ENCODE measurements around the gene TEX261.
A peak's percentile ranks its signal among the peaks of the same experiment; 100 is the strongest.
"Not testable (repeated sequence)": the region's sequence is repeated elsewhere in the genome, so short reads cannot be mapped to it uniquely, and the experiment has no call there.

The TEX261 gene

DNA sequence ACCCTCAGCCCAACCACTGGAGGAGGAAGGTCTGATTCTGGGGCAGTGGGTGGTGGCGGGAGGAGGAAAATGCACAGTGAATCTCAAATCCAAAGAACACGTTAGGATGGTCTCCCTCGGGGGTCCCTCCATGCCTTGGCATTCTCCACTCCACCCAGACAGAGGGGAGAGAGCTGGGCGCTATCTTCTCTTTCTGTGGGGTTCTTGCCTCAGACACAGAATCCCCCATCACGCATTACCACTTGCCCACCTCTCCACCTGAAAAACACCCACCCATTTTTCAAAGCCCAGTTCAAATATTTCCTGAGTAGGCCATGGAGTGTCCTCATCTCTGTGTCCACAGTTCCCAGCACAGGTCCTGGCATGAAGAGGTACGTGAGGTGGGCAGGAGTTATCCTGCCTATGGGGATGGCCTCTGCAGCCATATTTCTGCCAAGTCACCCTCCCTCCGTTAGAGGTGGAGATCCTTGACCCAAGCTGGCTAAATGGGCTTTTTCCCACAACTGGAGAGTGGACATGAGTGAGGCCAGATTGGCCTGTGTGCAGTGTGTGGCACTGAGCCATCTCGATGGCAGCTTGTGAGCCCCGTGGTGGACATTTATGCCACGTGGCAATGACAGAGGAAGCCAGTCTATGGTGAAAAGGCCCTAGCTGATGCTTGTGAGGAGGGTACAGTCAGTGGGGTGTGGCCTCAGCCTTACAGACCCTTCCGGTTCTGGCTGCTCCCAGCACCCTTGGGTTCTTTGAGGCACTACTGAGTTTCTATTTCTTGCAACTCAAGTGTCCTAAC lies 9.5 kb upstream of the TEX261 start:
- Mint-ChIP-seq H3K27ac (no peak overlapping the region), H3K9me3 (no peaks in the 10 kb centered on the region), H3K36me3 (no peaks in the 10 kb centered on the region), H3K27me3 (no peaks in the 10 kb centered on the region), H3K4me1 (peaks cover 14% of the 10 kb centered on the region), H3K4me3 (no peak overlapping the region)

GRCh38 chr2:71003396-71003795 lies 8.7 kb upstream of the TEX261 start:
- no peaks in the 10 kb centered on the region for H3K36me3 Mint-ChIP-seq
- H3K27ac Mint-ChIP-seq = no peak overlapping the region
- H3K4me1 Mint-ChIP-seq = peaks cover 14% of the 10 kb centered on the region

DNA sequence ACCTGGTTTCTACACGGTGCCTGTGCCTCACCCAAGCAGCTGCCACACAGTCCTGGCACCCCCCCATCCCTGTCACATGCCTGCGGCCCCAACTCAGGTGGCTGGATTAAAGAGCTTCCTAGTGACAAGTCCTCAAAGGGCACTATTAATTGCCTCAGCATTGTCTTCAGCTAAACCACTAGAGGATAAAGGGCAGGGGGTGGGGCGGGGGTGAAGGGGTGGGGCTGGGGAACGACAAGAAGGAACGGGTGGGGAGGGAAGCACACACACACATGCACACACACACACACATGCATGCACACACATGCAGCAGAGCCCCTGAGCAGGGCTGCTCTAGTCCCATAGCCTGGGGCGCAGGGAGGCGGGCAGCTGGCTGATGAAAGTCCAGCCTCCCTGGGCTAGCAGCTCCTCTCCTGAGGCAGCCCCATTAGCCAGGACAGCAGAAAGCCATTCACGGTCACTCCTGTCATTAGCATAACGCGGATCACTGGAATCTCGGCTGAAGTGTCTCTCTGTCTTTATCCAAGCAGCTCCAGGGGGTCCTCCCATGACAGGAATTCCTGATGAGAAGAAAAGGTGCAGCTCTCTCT lies 7.4 kb upstream of the TEX261 start:
- no peak overlapping the region for H3K4me3 Mint-ChIP-seq
- H3K27ac Mint-ChIP-seq = no peak overlapping the region
- H3K4me1 Mint-ChIP-seq = peaks cover 14% of the 10 kb centered on the region
- no peaks in the 10 kb centered on the region for H3K9me3 Mint-ChIP-seq
- no peaks in the 10 kb centered on the region for H3K27me3 Mint-ChIP-seq
- no peaks in the 10 kb centered on the region for H3K36me3 Mint-ChIP-seq

More at GRCh38 chr2:71003396-71003795, 8.7 kb upstream of the TEX261 start:
- H3K4me3 Mint-ChIP-seq = no peak overlapping the region
- H3K27me3 Mint-ChIP-seq = no peaks in the 10 kb centered on the region
- no peaks in the 10 kb centered on the region for H3K9me3 Mint-ChIP-seq

- no peak overlapping the region for H3K27ac Mint-ChIP-seq
- no peak overlapping the region for H3K4me3 Mint-ChIP-seq
- peaks cover 14% of the 10 kb centered on the region for H3K4me1 Mint-ChIP-seq
- no peaks in the 10 kb centered on the region for H3K9me3 Mint-ChIP-seq
- H3K36me3 Mint-ChIP-seq = no peaks in the 10 kb centered on the region
- H3K27me3 Mint-ChIP-seq = no peaks in the 10 kb centered on the region
Measured at GRCh38 chr2:71001592-71001927, 6.9 kb upstream of the TEX261 start.

- Mint-ChIP-seq H3K4me1 (peaks cover 15% of the 10 kb centered on the region), H3K9me3 (no peaks in the 10 kb centered on the region), H3K27ac (peak overlapping the region; percentile 8), H3K4me3 (peak overlapping the region; percentile 76), H3K36me3 (no peaks in the 10 kb centered on the region), H3K27me3 (no peaks in the 10 kb centered on the region)
Measured at GRCh38 chr2:71000780-71001591, 6.3 kb upstream of the TEX261 start.

DNA sequence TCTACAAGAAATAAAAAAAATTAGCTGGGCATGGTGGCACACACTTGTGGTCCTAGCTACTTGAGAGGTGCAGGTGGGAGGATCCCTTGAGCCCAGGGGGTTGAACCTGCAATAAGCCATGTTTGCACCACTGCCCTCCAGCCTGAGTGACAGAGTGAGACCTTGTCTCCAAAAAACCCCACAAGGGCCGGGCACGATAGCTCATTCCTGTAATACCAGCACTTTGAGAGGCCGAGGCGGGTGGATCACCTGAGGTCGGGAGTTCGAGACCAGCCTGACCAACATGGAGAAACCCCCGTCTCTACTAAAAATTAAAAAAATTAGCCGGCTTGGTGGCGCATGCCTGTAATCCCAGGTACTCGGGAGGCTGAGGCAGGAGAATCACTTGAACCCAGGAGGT lies 5.3 kb upstream of the TEX261 start:
- H3K27me3 Mint-ChIP-seq, H3K4me3 Mint-ChIP-seq, H3K9me3 Mint-ChIP-seq: not testable (repeated sequence)

DNA sequence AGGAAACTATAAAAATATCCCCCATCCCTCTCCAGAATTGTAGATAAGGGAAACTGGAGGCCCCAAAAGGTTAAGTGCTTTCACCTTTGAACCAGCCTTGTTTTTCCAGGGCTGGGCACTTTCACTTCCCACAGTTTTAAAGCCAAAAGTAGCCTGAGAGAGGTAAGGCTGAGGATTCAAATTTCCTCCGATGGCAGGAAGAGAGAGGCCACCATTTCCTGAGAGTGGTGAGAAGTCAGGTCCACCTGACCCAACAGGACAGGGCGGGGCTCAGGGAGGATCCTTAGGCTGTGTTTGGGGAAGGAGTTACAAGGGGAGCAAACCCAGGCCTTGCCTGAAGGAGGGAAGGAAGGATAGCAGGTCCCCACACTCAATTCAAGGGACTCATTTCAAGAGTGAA lies 4.7 kb upstream of the TEX261 start:
- peaks cover 21% of the 10 kb centered on the region for H3K4me1 Mint-ChIP-seq
- H3K4me3 Mint-ChIP-seq = no peak overlapping the region
- no peaks in the 10 kb centered on the region for H3K36me3 Mint-ChIP-seq
- H3K9me3 Mint-ChIP-seq = no peaks in the 10 kb centered on the region
- no peak overlapping the region for H3K27ac Mint-ChIP-seq
- H3K27me3 Mint-ChIP-seq = no peaks in the 10 kb centered on the region

More for the DNA sequence above, 5.3 kb upstream of the TEX261 start:
- H3K27ac Mint-ChIP-seq, H3K36me3 Mint-ChIP-seq: not testable (repeated sequence)
- peaks cover 21% of the 10 kb centered on the region for H3K4me1 Mint-ChIP-seq

- H3K27ac Mint-ChIP-seq, H3K4me3 Mint-ChIP-seq, H3K27me3 Mint-ChIP-seq, H3K36me3 Mint-ChIP-seq, H3K9me3 Mint-ChIP-seq: not testable (repeated sequence)
- peaks cover 24% of the 10 kb centered on the region for H3K4me1 Mint-ChIP-seq
Measured at GRCh38 chr2:70998885-70999284, 4.2 kb upstream of the TEX261 start.

DNA sequence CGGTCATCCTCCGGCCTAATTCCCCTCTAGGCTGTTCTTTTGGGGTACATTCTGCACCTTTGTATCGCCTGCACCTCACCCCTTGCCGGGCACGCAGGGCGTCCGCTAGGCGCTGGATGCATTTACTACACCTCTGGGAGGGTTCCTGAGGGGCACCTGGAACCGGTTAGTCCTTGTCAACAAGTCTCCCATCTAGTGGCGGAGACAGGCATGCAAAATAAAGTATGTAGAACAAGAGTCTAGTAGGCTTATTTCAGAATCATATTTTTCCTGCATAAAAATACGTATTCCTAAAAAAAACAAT lies 705 bp upstream of the TEX261 start:
- H3K9me3 Mint-ChIP-seq = no peaks in the 10 kb centered on the region
- H3K36me3 Mint-ChIP-seq = peaks cover 5% of the 10 kb centered on the region
- H3K27me3 Mint-ChIP-seq = no peaks in the 10 kb centered on the region
- peak overlapping the region; percentile 89 for H3K4me3 Mint-ChIP-seq
- peaks cover 33% of the 10 kb centered on the region for H3K4me1 Mint-ChIP-seq
- H3K27ac Mint-ChIP-seq = peak overlapping the region; percentile 70

GRCh38 chr2:70994009-70994698 lies 519 bp downstream of the TEX261 start:
- H3K4me3 Mint-ChIP-seq = peak overlapping the region; percentile 99

DNA sequence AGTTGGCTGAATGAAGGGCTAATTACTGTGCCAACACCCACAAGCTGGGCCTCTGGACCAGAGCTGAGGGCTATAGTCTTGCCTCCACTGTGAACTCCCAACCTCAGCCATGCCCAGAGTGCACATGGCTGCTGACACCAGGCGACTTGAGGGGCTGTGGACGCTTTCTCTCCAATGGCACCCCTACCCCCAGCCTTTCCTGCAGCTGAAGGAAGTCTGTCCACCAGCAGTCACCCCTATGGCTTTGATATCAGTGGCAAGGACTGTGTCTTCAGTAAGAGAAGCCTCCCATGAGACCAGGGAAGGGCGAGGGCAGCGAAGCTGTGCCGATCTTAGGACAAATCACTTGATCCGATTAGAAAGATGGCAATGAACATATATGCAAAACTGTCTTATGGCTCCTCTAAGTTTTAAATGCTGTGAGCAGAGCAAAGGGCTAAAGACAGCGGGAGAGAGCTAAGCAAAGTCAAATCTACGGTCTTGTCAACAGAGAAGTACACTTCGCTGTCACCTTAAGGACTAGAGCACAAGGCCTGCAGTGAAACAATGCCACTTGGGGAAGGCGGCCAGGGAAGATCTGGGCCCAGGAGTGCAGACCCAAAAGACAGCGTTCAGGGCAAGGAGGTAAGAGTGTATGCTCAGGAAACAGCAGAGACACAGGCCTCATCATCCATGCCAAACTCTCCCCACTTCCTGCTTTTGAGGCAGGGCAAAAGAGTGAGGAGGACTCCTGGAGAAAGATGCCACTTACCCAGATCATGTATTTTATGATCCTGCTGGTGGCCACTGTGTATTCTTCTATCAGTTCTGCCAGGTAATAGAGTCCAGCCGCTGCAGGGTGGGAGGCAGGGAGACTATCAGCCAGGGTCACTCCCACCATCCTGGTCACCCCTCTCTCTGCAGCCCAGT lies 1.5 kb downstream of the TEX261 start:
- H3K36me3 Mint-ChIP-seq = peaks cover 7% of the 10 kb centered on the region
- H3K27me3 Mint-ChIP-seq = no peaks in the 10 kb centered on the region
- H3K27ac Mint-ChIP-seq = peak overlapping the region; percentile 99
- peaks cover 32% of the 10 kb centered on the region for H3K4me1 Mint-ChIP-seq
- H3K9me3 Mint-ChIP-seq = no peaks in the 10 kb centered on the region
- H3K4me3 Mint-ChIP-seq = peak overlapping the region; percentile 99

More at GRCh38 chr2:70994009-70994698, 519 bp downstream of the TEX261 start:
- peaks cover 32% of the 10 kb centered on the region for H3K4me1 Mint-ChIP-seq
- peak overlapping the region; percentile 99 for H3K27ac Mint-ChIP-seq
- H3K9me3 Mint-ChIP-seq = no peaks in the 10 kb centered on the region
- peaks cover 5% of the 10 kb centered on the region for H3K36me3 Mint-ChIP-seq
- H3K27me3 Mint-ChIP-seq = no peaks in the 10 kb centered on the region

GRCh38 chr2:70991742-70992141 lies 2.9 kb downstream of the TEX261 start:
- no peaks in the 10 kb centered on the region for H3K27me3 Mint-ChIP-seq
- H3K27ac Mint-ChIP-seq = peak overlapping the region; percentile 85
- peak overlapping the region; percentile 51 for H3K4me3 Mint-ChIP-seq
- no peaks in the 10 kb centered on the region for H3K9me3 Mint-ChIP-seq
- peaks cover 7% of the 10 kb centered on the region for H3K36me3 Mint-ChIP-seq
- H3K4me1 Mint-ChIP-seq = peaks cover 32% of the 10 kb centered on the region

DNA sequence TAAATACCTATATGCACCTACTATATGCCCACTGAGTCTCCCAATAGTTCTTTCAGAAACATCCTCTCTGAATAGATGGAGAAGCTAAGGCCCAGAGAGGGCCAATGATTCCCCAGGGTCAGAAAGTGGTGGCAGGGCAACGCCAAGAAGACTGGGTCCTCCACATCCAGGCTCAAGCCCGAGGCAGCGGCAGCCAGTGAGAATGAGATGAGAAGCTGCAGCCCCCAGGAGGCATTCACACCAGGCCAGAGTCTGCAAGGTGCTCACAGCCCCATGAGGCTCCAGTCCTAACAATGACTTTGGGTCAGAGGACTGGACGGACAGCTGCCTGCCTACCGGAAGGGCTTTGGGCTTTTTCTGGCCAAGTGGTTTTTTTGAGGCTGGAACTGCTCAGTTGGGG lies 3.5 kb downstream of the TEX261 start:
- Mint-ChIP-seq H3K27me3 (no peaks in the 10 kb centered on the region), H3K27ac (peak overlapping the region; percentile 41), H3K9me3 (no peaks in the 10 kb centered on the region), H3K4me1 (peaks cover 34% of the 10 kb centered on the region), H3K36me3 (peaks cover 7% of the 10 kb centered on the region), H3K4me3 (no peak overlapping the region)

DNA sequence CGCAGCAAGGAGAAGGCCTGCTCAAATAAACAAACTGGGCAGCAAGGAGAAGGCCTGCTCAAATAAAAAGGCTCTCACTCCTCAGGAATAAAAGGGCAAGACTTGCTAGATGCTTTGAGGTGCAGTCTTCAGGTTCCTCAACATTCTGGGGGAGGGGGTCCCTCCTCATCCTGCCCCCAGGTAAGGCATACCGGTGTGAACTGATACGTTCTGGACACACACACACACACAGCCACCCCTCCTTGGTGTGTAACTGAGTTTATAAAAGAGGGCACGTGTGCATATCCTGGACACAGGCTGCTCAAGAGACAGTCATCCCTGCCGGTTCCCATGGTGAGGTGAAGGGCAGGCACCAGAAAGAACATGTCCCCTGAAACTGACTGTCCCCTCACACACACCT lies 4.5 kb downstream of the TEX261 start:
- peaks cover 35% of the 10 kb centered on the region for H3K4me1 Mint-ChIP-seq
- H3K4me3 Mint-ChIP-seq = no peak overlapping the region
- H3K27ac Mint-ChIP-seq = no peak overlapping the region
- H3K36me3 Mint-ChIP-seq = peaks cover 7% of the 10 kb centered on the region
- no peaks in the 10 kb centered on the region for H3K9me3 Mint-ChIP-seq
- H3K27me3 Mint-ChIP-seq = no peaks in the 10 kb centered on the region
